NCI-H748 (cell line): ENCODE measurements around the gene RAD1.

Experiments used
- DNase-seq: peaks from one replicate; lab custom pipeline; 2025; ENCODE audit not compliant: unreplicated experiment; lab: John Stamatoyannopoulos, UW

Gene RAD1

DNA sequence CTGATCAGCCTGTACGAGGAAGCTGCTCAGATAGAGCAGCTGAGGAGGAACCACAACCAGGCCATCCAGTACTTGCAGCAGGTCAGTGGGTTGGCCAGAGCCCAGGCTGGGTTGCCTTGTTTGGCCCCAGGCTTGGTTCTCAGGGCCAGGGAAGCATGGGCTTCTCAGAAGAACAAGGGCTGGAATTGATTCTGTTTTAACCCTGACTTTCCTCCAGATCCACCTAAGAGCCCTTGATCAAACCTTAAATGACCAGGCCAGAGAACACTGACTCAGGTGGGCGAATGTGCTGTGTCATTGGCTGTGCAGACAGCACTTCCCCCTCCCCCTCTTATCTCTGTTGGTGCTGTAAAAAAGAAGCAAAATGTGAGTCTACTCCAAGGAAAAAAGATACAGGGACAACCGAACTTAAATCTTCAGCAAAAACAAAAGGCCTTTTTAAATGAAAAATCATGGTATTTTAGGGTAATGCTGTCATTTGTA lies 48.3 kb downstream of the RAD1 start:
- no peak for DNase-seq

DNA sequence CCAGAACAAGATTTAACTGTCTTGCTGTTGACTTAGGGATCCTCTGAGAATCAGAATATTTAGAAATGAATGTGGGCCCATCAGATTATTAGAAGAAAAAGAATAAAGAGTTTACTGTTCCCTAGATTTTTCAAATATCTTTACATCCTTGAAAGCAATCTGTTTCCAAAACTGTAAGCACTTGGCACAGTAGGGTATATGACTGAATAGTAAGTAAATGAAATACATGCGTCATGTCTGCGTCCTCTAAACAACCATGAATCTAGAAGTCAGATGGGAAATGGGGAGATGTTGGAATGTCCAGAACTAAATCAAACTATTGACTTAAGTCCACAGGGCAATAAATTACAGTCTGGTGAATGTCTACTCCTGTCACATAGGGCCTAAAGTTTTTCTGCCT lies 50.2 kb downstream of the RAD1 start:
- no peak for DNase-seq

DNA sequence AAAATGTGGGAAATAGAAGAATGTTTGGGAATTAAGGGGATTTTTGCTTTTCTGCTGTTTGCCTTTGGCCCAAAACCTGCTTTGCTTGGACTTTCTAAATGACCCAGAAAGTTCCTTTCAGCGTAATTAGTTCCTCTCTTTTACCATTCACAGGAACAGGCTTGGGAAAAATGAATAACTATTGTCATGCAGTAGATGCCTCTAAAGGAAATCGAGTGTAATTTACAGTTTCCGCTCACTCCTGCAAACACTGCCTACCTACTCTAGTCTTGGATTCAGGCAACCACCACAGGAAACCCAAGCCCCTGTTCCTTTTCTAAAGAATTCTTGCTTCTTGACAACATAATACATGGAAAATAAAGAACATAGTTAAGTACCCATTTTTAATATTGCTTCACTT lies 51.4 kb downstream of the RAD1 start:
- no peak for DNase-seq

DNA sequence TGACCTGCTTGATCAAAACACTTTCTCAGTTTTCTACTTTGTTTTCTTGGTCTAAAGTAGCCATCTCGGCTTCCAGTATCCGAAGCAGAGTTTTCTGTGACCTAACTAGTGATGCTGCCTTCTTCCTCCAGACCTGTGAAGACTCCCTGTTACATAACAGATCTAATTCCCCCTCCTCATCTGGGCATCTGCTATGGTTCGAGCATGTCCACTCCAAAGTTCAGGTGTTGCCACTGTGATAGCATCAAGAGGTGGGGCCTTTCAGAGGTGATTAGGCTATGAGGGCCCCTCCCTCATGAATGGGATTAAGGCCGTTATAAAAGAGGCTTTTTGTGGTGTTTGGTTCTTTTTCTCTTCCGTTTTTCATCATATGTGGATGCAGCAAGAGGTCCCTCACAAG lies 56.1 kb downstream of the RAD1 start:
- no peak for DNase-seq

DNA sequence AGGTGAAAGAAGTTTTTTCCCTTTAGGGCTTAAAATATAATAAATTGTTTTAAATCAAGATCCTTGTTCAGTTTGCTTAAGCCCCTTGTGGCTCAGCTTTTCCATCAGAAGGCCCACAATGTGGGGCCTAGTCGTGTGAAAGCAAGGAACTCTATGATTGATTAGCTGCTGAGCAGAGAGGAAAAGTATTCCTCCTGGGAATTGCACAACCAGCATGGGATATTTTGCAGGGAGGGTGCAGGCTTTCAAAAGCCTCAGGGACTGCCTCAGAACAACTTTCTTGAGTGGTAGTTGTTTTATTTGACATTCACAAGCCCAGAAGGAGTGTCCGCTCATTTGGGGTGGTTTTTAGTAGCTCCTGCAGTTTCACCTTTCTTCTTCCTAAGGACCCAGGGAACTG lies 56.5 kb downstream of the RAD1 start:
- no peak for DNase-seq

DNA sequence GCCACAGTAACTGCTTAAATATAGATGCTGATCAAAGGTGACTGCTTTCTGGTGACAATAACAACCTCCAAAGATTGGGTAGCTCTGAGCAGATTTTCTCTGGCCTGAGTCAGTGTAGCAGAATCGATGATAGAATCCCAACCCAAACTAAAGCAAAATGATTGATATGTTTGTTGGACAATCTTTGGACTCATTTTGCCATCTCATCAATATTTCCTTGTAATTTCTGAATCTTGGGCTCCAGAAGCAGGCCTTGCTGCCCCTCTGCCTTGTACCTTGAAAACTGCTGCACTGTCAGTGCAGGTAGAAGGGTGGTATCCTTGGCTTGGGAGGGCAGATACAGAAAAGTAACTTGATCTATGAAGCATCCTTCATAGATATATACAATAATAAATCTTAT lies 57.4 kb downstream of the RAD1 start:
- DNase-seq: no peak

DNA sequence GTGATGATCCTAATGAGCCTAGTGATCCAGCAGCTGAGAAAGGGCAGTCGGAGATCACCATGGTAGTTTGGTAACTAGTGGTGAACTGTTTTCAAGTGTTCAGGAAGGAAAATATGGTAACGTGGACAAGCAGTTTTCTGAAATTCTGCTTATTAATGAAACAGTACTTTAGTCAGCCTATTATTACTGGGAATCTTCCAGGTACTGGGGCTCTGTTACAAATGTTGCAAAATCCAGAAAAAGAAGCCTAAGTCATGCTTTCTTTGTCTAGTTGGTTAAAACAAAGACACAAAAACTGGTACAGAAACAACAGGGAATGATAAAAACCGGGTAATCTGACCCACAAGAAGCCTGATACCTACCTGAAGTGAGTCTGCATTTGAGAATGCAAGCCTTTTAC lies 58.1 kb downstream of the RAD1 start:
- DNase-seq: no peak
